Lung (tissue), 12 donors: ENCODE measurements around the gene PARD3B. TPM values are rescaled to one million over a fixed set of nuclear protein-coding genes. Genes with fewer than 3 reads are reported as not detected.

ENCODE experiments used
- ATAC-seq: fragments of 200-7000 bp; cut with Tn5 transposase; one replicate; pipeline ENCODE4 v1.9.1; 2020; ENCODE audit warnings: moderate number of reproducible peaks; ENCODE audit not compliant: insufficient read depth, low FRiP score
- DNase-seq, 3 donors: peaks; one replicate each; pipeline ENCODE4 v3.0.0-alpha.2; 2013 to 2017
- H3K27ac ChIP-seq, 2 donors: one replicate each; pipeline ENCODE4 v1.5.1; 2013; ENCODE audit warnings: mild to moderate bottlenecking in 2 of 2, moderate library complexity in 2 of 2, control low read depth in 1 of 2, inconsistent platforms in 1 of 2, low read depth in 1 of 2, low read length in 1 of 2
- H3K27me3 ChIP-seq, 3 donors: one replicate each; pipeline ENCODE4 v1.5.1; 2013; ENCODE audit warnings: low read length in 2 of 3; ENCODE audit not compliant: control insufficient read depth in 3 of 3, insufficient read depth in 3 of 3
- H3K36me3 ChIP-seq, 4 donors: one replicate each; pipeline ENCODE4 v1.5.1; 2013; ENCODE audit warnings: low read length in 4 of 4, mild to moderate bottlenecking in 1 of 4, moderate library complexity in 1 of 4; ENCODE audit not compliant: control insufficient read depth in 4 of 4, insufficient read depth in 4 of 4
- H3K4me1 ChIP-seq, 5 donors: one replicate each; pipeline ENCODE4 v1.5.1; 2013; ENCODE audit warnings: low read length in 5 of 5, mild to moderate bottlenecking in 2 of 5, moderate library complexity in 1 of 5; ENCODE audit not compliant: control insufficient read depth in 5 of 5, insufficient read depth in 5 of 5
- H3K4me3 ChIP-seq: one replicate; pipeline ENCODE4 v1.5.1; 2013; ENCODE audit warnings: mild to moderate bottlenecking, control low read depth, moderate library complexity
- H3K9ac ChIP-seq, 2 donors: one replicate each; pipeline ENCODE4 v1.5.1; 2013; ENCODE audit warnings: low read length in 2 of 2, control low read depth in 1 of 2; ENCODE audit not compliant: insufficient read depth in 1 of 2
- H3K9me3 ChIP-seq, 4 donors: one replicate each; pipeline ENCODE4 v1.5.1; 2013; ENCODE audit warnings: low read length in 3 of 4, mild to moderate bottlenecking in 1 of 4, moderate library complexity in 1 of 4; ENCODE audit not compliant: control insufficient read depth in 4 of 4, insufficient read depth in 3 of 4
- WGBS, 2 donors: extraction: QIAGEN DNeasy Blood & Tissue Kit; methylation state at CpG; one replicate each; pipeline ENCODE4 v1.1.7; 2013; 5-methylcytosine and 5-hydroxymethylcytosine counted together
- polyA plus RNA-seq, 2 donors: library from polyadenylated mRNA; stranded (reverse); fragments of 200-250 nt; gene quantifications; one replicate each; pipeline ENCODE4 v1.2.1, GENCODE V29; 2013
- total RNA-seq, 2 donors: library from RNA; depleted of rRNA in 1 of 2; stranded (reverse); fragments of >200 nt in 1 of 2; gene quantifications; one replicate each; pipeline ENCODE4 v1.2.1, GENCODE V29; 2014 to 2021
- TF ChIP-seq, protein P1 (sequence below): IDR thresholded peaks from 2 replicates; pipeline ENCODE4 v1.5.1; 2012; ENCODE audit warnings: mild to moderate bottlenecking; ENCODE audit errors: control extremely low read depth, extremely low read depth
- donor health status: control.
- donor health status: control.
- donor health status: Bipolar disorder and iron deficiency.
- donor health status: healthy.
- donor health status: DM: yes; HTN: yes; CAD: no.

Gene PARD3B
- total and polyA plus RNA-seq, 4 donors: 2.4 to 38.7 (median 17.1) TPM

DNA sequence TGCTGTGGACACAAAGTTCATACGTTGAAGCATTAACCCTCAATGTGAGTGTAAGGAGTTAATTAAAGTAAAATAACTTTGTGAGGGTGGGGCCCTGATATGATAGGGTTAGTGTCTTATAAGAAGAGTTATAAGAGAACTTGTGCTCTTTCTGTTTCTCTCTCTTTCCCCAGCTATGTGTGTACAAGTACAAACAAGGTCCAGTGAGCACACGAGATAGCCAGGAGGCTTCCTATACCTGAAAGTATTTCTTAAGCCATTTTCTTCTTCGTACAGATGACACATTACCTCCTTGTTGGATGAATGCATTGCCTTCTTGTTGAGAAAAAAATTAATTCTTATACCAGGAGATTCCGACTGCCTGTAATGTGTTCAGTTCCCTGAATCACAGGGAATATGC is 301.2 kb downstream of the PARD3B start:
- 92 to 93% methylated on average over 4 of the region's 4 CpGs for WGBS, 2 donors
- DNase-seq (no peak), ATAC-seq (no peak)
- H3K36me3 ChIP-seq: no peaks in the 10 kb centered on the region
- TF ChIP-seq, protein P1, sequence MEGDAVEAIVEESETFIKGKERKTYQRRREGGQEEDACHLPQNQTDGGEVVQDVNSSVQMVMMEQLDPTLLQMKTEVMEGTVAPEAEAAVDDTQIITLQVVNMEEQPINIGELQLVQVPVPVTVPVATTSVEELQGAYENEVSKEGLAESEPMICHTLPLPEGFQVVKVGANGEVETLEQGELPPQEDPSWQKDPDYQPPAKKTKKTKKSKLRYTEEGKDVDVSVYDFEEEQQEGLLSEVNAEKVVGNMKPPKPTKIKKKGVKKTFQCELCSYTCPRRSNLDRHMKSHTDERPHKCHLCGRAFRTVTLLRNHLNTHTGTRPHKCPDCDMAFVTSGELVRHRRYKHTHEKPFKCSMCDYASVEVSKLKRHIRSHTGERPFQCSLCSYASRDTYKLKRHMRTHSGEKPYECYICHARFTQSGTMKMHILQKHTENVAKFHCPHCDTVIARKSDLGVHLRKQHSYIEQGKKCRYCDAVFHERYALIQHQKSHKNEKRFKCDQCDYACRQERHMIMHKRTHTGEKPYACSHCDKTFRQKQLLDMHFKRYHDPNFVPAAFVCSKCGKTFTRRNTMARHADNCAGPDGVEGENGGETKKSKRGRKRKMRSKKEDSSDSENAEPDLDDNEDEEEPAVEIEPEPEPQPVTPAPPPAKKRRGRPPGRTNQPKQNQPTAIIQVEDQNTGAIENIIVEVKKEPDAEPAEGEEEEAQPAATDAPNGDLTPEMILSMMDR: no peak
- no peaks in the 10 kb centered on the region for H3K9me3 ChIP-seq
- no peak overlapping the region for H3K4me3 ChIP-seq
- no peak overlapping the region for H3K9ac ChIP-seq
- H3K27ac ChIP-seq: no peak overlapping the region
- H3K27me3 ChIP-seq: no peaks in the 10 kb centered on the region
- peaks cover 2 to 19% (median 14%) of the 10 kb centered on the region in 5 donors for H3K4me1 ChIP-seq

DNA sequence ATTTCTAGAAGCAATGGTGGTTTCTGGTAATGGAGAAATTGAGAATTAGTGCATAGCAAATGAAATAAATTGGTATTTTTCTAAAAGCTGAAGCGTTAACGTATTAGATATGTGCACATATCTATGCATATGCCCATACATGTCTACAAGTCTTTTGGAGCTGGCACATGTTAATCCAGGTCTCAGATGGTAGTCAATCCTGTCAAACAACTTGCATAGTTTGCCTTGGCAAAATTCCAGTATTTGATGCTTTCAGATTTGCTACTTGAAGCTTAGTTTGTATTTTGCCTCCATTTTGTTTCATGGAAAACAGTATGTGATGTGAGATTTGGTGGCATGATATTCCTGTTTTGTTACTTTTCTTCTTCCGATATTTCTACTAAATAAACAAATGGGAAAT is 304.6 kb downstream of the PARD3B start:
- ATAC-seq: no peak
- no peaks in the 10 kb centered on the region for H3K27me3 ChIP-seq
- peaks cover 0 to 13% (median 0%) of the 10 kb centered on the region in 5 donors for H3K4me1 ChIP-seq
- H3K4me3 ChIP-seq: no peak overlapping the region
- no peaks in the 10 kb centered on the region for H3K9me3 ChIP-seq
- H3K27ac ChIP-seq: no peak overlapping the region
- WGBS, 2 donors: 79 to 94% methylated on average over 3 of the region's 3 CpGs
- TF ChIP-seq, protein P1: no peak
- DNase-seq: peak; percentile 17 to 79 (median 72)
- no peaks in the 10 kb centered on the region for H3K36me3 ChIP-seq
- no peak overlapping the region for H3K9ac ChIP-seq

DNA sequence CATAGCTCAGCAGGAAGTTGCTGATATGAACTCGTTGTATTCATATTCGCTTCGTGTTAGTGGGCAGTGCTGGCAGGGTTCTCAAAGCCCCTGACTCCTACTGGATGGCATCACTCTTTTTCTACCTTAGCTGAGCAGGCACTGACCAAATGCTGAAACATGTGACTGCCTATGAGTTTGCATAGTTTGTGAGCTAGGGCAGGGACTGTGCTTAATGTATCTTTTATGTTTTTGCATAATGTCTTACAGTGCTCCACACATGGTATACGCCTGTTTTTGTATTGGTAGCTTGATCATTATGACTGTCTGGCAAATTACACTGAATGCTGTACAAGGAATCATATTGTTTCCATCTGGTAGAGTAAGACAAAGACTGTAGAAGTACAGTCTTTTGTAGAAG is 305.3 kb downstream of the PARD3B start:
- Histone ChIP-seq H3K36me3 (no peaks in the 10 kb centered on the region), H3K27me3 (no peaks in the 10 kb centered on the region), H3K9me3 (no peaks in the 10 kb centered on the region), H3K4me1 (peaks cover 0 to 13% (median 0%) of the 10 kb centered on the region in 5 donors), H3K4me3 (no peak overlapping the region), H3K27ac (no peak overlapping the region), H3K9ac (no peak overlapping the region)
- DNase-seq: peak; percentile 22 to 54 (median 43)
- 73 to 92% methylated on average over 4 of the region's 4 CpGs for WGBS, 2 donors
- no peak for ATAC-seq
- TF ChIP-seq, protein P1: no peak

DNA sequence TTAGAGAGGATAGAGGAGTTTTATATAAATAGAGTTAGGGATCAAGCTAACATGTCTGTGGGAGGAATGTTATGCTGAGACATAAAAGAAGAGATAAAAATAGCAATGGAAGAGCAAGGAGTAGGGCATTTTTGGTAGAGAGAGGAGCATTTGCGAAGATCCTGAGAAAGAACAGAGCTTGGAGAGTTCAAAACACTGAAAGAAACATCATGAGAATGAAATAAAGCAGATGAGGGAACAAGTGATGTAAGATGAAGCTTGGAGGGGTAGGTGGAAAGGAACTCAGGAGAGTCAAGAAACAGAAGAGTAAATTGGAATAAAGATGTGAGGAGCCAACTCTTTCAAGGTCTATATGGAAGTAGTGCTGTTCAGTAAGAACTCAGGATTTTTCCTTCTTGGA is 308.6 kb downstream of the PARD3B start:
- H3K9ac ChIP-seq: no peak overlapping the region
- 91 to 96% methylated on average over 1 of the region's 1 CpG for WGBS, 2 donors
- no peaks in the 10 kb centered on the region for H3K27me3 ChIP-seq
- no peak overlapping the region for H3K4me3 ChIP-seq
- ATAC-seq (no peak), DNase-seq (no peak)
- H3K36me3 ChIP-seq: no peaks in the 10 kb centered on the region
- TF ChIP-seq, protein P1: no peak
- no peak overlapping the region for H3K27ac ChIP-seq
- no peaks in the 10 kb centered on the region for H3K9me3 ChIP-seq
- peaks cover 0 to 13% (median 0%) of the 10 kb centered on the region in 5 donors for H3K4me1 ChIP-seq
